ENCODE data around the gene TOMM40L.
A peak's percentile ranks its signal among the peaks of the same experiment; 100 is the strongest.
"Not testable (repeated sequence)": the region's sequence is repeated elsewhere in the genome, so short reads cannot be mapped to it uniquely, and the experiment has no call there.

TOMM40L gene

DNA sequence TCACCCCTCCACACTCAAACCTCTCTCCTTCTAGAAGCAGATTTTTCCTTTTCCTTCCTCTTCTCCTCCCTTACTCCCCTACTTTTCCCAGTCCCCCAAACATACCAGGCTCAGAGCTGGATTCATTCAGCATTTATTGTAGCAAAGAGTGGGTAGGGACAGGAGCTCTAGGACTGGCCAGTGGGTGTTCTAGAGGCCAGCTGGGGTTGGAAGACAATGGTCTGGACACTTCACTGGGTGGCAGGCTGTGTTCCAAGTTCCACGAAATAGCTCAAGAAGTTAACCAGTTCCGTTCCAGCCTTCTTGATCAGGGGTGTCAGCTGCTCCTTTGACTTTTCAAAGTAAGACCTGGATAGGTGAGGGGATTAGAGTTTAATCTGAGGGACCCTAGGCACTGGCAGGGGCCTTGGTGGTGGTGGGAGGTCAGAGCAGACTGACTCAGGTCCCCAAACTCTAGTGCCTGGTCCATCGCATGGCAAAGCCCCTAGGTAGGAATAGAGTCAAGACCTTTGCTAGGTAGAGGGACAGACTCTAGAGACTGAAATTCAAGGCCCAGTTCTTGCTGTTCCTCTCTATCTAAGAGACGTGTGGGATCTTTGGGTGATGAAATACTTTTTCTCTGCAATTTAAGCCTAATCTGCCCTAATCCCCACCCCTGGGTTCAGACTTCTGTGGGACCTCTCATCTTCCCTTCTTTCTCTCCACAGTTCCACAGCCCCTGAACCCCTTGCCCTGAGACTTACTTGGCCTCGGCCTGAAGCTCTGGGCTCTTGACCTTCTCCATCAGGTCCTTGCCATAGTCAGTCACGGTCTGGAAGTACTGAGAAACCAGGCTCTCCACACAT is 3.5 kb upstream of the TOMM40L start:
- DNase-seq = no peak

DNA sequence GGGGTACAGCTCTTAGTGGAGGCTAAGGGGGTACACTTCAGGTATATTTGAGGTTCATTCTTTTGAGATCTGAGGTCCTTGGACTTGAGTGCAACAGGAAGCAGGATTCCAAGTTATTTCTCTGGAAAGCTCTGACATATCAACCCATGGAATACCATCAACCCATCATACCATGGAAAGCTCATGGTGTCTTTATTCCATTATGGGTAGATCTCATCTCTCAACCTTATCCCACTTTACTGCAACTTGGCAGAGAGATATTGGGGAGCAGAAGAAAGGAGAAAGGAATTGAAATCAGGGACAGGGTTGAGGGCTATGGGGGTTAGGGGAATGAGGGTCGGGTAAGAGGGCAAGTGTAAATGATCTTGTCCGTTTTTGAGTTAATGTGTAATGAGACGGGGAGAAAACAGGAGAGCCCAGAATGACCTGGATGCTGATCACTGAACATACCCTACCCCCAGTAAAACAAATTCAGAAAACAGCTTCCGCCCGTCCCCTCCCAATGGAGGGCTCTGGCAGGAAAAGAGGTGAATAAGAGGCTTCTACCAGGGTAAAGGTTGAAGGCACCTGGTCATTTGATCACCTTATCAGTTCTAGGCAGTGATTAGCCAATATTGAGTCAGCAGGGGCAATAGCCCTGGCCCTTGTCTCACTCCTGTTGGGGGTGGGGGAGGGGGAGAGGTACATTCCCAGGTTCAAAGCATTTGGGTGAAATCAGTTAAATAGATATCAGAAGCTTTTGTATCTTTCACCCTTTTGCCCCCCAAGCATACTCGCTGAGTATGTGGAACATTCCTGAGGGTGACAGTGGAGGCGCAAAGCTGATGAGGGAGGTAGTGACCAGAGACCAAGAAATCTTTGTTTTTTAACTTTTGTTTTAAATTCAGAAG is 1.8 kb upstream of the TOMM40L start:
- DNase-seq = no peak

DNA sequence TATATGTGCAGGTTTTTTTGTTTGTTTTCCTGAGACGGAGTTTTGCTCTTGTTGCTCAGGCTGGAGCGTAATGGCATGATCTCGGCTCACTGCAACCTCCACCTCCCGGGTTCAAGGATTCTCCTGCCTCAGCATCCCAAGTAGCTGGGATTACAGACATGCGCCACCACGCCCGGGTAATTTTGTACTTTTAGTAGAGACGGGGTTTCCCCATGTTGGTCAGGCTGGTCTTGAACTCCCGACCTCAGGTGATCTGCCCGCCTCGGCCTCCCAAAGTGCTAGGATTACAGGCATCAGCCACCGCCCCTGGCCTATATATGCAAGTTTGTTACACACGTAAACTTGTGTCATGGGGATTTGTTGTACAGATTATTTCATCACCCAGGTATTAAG is 1.2 kb upstream of the TOMM40L start:
- not testable (repeated sequence) for DNase-seq

DNA sequence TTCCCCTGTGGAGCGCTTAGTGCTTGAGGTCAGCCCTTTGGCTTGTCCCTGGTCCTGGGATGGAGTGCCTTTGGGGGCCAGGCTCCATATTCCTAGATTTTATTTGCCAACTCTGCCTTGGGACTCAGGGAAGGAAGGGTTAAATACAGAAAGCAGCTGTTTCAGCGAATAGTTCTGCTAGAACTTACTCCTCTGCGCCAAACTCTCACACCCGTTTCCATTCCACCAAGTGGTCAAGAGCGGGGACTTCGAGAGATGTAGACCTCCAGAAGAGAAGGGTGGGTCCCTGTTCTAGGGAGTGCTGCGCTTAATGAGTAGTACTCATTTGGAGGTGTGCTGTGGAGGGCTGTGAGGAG is 704 bp upstream of the TOMM40L start:
- DNase-seq = no peak

DNA sequence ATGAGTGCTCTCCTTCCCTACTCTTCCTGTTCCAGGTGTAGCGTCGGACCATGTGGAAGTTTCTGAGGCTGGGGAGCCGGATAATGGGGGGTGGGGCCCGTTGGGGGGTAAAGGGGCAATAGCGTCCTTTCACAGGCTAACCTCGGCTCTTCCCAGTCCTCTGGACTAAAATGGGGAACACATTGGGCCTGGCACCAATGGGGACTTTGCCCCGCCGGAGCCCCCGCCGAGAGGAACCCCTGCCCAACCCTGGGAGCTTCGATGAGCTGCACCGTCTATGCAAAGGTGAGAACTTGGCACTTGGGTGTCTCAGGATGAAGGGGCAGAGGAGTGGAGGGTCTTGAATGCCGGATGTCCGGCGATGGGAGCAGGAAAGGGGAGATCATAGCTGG is 456 bp downstream of the TOMM40L start:
- DNase-seq = no peak

DNA sequence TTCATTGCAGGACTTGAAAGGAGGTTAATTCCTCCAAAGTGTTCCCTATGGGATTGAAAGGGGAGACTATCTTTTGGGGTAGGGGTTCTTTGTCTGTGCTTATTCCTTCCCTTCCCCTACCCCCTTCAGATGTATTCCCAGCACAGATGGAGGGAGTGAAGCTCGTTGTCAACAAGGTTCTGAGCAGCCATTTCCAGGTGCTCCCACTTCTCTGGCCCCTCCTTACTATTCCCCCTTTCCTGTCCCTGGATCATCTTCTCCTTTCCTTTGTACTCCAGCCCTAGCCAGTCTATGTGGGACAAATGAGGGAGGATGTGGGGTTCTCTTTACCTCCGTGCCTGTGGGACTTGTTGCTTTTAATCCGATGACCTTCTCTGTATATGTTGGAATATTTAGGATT is 899 bp downstream of the TOMM40L start:
- DNase-seq = no peak

DNA sequence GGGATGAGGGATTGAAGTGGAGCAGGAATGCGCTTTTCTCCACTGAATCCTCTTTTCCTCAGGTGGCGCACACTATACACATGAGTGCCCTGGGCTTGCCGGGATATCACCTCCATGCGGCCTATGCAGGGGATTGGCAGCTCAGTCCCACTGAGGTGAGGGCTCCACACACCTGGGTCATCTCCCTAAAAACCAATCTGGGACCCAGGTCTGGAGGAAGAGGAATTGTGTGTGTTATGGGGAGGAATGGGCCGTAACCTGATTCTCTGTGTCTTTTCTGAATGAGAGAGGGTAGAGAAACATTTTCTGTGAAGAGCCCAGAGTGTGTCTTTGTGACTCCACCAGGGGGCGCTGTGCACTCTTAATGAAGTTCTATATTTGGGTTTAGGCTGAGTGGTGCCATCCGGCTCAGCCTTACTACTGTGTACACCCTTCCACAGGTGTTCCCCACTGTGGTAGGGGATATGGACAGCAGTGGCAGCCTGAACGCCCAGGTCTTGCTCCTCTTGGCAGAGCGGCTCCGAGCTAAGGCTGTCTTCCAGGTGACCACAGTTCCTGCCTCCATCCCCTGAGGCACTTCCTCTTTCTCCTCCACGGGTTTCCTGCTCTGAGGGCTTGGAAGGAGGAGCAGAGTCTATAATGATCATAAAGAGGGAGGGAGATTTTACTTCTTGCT is 1.5 kb downstream of the TOMM40L start:
- peak; percentile 88 for DNase-seq

DNA sequence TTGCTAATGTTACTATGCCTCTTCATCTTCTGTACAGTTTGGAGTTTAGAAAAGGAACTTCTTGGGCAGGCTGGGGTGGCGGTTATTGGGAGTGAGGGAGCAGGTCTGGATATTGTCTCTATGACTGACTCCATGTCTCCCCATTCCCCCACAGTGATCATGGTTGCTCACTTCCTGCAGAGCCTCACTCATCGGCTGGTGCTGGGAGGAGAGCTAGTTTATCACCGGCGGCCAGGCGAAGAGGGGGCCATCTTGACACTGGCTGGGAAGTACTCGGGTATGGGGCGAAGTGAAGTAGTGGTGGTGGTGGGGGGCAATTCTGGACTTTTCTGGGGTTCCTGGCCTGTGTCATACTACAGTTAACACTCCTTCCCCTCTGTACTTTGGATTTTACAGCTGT is 2.2 kb downstream of the TOMM40L start:
- no peak for DNase-seq

DNA sequence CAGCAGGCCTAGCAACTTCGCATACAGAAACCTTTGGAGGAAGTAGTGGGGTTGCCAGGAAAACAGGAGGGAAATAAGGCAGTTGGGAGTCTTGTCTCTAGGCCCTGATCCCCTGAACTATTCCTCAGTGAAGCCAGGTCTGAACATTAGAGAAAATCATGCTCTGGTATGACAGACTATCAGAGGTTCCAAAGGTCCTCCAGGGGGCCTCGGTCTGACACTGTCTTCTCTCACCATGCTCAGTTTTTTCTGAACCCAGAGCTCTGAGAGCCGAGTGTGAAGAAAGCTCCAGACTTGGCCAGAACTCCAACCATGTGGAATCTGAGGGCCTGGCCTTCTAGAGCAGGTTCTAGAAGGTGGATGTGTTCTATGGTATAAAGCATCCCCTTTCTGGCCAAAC is 4.0 kb downstream of the TOMM40L start:
- no peak for DNase-seq

DNA sequence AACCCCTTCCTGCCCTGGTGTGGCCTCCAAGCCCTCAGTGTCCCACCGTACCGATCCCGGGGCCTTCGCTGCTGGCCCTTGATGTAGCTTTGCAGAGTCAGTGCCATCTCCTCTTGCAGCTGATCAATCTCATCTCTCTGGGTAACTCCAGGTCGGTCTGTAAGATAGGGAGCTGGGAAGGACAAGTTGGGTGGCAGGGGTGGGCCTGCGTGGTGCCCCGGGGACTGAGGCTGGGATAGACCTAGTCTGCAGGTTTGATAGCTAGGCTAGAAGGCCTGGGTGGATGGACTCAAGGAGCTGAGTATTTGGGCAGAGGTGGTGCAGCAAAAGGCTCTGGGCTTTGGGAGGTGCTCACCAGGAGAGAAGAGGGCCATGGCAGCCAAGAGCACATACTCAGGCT is 4.9 kb downstream of the TOMM40L start:
- DNase-seq = no peak

DNA sequence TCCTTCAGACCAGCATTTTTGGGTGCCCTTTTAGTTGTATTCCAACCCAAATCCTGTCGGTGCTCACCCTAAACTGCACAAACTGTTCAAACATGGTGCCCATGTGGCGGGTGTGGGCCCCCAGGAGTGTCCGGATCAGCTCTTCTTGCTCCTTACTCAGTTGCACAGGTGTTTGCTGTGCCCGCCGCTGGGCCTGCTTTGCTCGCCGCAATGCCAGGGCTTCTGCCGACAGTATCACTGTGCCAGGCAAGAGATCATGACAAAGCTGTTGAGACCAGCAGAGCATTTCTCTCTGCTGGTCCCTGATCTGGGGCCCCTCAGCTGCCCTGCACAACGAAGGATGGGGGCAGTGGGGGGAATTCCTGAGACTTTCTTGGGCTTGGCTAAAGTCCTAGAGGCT is 7.2 kb downstream of the TOMM40L start:
- no peak for DNase-seq

DNA sequence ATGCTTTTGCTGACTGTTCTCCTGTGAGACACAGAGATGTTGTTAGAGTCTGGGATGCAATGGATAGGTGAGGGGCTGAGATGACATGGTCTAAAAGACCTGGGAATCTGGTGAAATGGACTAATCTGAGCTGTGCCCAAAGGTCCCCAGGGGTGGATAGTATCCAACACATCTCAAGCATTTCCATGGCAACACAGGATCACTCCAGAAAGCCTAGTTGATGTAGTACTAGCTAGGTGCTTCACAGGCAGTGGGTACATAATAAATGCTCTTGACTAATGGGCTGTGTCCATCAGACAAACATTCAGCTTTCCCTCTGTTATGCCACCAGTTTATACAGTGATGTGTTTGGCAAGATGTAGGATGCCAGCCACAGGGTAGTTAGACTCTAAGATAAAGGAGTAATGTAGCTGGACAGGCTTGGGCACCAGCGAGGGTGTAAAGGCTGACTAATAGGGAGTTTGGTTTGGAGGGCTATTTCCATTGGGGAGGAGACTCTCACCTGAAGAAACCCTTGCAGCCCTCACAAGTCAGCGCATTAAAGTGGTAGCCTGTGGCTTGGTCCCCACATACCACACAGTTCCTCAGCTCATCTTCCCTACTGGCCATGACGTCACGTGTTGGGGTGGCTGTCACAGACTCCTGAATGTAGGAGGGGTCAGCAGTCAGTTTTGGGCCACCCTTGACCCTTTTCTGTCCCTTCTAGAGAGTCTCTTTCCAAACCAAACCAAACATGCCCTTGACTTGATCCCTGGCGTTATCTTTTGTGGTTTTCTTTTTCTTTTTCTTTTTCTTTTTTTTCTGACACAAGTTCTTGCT is 10.3 kb downstream of the TOMM40L start:
- DNase-seq = no peak

DNA sequence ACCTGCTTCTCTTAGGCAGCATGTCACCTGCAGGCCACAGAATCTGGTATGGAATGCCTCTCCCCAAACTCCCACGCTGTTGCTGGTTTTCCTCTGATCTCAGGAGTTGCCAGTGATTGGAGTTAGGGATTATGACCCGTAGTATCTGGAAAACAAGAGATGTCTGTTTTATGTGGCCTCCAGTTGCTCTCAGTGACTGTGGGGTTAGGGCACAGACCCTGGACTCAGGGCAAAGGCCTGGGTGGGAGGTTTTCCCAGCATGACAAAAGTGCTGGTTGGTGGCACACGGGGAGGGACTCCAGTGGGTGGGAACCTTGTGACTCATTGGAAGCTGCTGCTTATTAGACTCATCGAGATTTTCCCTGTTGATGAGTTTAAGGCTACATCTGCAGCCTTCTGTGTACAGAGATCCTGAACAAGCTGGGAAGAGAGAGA is 12.2 kb downstream of the TOMM40L start, which contains the start of gene NR1I3:
Gene NR1I3, minus strand, starts transcription at position 165 of the 435 bp plus-strand sequence. CDS start 1,638 bp downstream, outside the sequence.
- no peak for DNase-seq

DNA sequence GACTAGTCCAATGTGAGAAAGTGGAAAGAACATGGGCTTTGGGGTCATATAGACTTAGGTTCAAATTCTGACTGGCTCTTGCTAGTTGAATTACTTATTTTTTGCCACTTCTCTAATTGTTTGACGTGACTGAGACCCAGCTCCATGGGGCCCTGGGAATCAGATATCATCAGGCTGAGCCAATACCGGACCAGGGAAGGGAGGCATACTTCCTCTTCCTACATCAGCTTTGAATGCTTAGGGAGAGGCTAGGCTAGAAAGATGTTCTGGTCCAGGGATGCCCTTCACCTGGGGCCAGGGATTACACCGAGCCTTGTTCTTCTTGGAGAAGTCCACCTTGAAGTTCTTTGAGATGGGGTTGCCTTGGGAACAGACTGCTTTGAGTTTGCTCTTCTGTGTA is 15.8 kb downstream of the TOMM40L start:
- DNase-seq = no peak

DNA sequence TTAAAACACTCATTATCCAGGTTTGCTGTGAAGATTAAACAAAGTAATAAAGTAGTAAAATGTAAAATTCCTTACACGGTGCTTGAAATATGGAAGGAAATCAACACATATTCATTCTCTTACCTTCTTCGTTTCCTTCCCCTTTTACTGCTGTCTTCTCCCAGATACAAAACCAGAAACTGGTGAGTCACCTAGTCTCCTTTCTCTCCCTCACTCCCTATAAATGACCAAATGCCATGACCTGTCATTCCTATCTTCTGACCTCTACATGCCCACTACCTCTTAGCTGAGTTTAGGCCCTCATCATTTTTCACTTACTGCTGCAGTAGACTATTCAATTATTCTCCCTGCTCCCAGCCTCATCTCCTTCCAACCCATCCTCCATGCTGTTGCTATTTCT is 16.5 kb downstream of the TOMM40L start:
- DNase-seq = no peak

DNA sequence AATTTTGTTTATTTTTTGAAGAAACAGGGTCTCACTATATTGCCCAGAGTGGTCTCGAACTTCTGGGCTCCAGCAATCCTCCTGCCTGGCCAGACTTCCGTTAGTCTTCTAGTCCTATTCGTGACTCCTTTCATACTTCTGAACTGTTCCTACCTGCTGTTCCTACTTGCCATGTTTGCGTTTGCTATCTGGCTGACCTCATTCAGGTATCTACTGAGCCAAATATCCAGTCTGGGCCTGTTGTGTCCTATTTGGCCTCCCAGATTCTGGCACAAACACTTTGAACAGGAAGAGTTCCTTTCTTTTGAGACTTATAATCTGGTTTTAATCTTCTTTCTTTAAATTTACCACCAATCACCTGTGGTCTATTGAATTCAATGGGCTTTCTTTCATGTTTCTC is 19.0 kb downstream of the TOMM40L start:
- DNase-seq = no peak

DNA sequence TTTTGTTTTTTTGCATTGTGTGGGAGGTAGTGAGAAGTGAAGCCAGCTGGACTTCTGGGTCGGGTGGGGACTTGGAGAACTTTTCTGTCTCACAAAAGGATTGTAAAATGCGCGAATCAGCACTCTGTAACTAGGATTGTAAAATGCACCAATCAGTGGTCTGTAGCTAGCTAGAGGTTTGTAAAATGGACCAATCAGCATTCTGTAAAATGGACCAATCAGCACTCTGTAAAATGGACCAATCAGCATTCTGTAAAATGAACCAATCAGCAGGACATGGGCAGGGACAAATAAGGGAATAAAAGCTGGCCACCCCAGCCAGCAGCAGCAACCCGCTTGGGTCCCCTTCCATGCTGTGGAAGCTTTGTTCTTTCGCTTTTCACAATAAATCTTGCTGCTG is 24.2 kb downstream of the TOMM40L start:
- not testable (repeated sequence) for DNase-seq

DNA sequence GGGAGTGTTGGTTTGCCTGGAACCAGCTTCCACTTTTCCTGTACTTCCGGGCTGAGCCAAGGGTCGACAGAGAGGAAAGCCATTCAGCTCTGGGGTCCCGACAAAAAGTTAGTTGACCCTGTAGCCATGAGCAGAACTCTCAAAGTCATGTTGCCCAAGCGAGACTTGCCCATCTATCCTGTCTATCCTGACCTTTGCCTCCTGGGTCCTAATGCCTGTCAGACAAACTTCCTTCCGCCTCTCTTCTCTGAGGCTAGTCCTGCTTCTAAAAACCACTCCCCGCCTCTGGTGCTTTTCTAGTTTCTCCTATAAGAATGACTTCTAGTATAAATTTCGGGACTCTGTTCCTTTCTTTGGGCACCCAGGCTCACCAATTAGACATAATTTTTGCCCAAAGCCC is 25.0 kb downstream of the TOMM40L start:
- no peak for DNase-seq

DNA sequence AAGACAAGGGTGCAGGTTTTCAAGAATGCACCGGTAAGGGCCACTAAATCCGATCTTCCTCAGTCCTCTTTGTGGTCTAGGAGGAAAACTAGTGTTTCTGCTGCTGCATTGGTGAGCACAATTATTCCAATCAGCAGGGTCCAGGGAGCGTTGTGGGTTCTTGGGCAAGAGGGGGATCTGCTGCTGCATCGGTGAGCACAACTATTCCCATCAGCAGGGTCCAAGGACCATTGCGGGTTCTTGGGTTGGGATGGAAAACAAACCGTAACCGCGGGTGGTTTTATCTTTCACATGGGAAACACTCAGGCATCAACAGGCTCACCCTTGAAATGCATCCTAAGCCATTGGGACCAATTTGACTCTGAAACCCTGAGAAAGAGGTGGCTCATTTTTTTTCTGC is 25.7 kb downstream of the TOMM40L start:
- DNase-seq = no peak

DNA sequence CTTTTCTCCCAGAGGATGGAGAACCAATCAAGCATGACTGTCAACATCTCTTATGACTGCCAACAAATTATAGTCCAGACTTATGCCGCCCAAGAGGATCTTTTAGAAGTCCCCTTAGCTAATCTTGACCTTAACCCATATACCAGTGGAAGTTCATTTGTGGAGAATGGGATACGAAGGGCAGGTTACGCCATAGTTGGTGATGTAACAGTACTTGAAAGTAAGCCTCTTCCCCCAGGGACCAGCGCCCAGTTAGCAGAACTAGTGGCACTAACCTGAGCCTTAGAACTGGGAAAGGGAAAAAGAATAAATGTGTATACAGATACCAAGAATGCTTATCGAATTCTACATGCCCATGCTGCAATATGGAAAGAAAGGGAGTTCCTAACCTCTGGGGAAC is 29.4 kb downstream of the TOMM40L start:
- not testable (repeated sequence) for DNase-seq

DNA sequence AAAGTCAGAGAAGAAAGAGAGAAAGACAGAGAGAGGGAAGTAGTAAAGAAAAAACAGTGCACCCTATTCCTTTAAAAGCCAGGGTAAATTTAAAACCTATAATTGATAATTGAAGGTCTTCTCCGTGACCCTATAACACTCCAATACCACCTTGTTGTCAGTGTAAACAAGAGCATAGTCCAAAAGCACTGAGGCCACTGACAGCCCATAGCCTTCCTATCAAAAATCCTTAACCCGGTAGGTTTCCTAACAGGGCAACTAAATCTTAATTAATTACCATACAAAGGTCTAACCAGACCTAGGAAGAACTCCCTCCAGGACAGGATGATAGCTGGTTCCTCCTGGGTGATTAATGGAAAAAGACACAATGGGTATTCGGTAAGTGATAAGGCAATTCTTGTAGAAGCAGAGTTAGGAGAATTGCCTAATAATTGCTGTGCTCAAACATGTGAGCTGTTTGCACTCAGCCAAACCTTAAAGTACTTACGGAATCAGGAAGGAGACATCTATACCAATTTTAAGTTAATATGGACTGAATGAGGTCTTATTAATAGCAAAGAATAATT is 30.2 kb downstream of the TOMM40L start:
- not testable (repeated sequence) for DNase-seq

DNA sequence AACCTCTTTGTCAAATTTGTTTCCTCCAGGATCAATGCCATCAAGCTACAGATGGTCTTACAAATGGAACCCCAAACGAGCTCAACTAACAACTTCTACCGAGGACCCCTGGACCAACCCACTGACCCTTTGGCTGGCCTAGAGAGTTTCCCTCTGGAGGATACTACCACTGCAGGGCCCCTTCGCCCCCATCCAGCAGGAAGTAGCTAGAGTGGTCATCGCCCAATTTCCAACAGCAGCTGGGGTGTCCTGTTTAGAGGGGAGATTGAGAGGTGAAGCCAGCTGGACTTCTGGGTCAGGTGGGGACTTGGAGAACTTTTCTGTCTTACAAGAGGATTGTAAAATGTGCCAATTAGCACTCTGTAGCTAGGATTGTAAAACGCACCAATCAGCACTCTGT is 31.2 kb downstream of the TOMM40L start:
- not testable (repeated sequence) for DNase-seq
